ENCODE results near the gene LRMDA. TPM values are rescaled to one million over a fixed set of nuclear protein-coding genes. Genes with fewer than 3 reads are reported as not detected.

LRMDA gene
- total and polyA plus RNA-seq, 2 of the 13 experiments (the other 11 are each of a cell fraction or from before 2014, with no cell fraction given), result 13.4 to 22.0 TPM

- TF ChIP-seq ZNF646 (CRISPR knock-in tag; IDR thresholded peaks at IDR 0.05), result no peak
- no peak for TF ChIP-seq EHMT2 (IDR thresholded peaks at IDR 0.05; ENCODE audit: borderline replicate concordance, low read depth, low read length)
- TF ChIP-seq ZNF788 (CRISPR knock-in tag; IDR thresholded peaks at IDR 0.05; ENCODE audit: borderline replicate concordance), result peak; percentile 35; the same call in 1 of the 2 replicates
- no peak for TF ChIP-seq TFDP2 (CRISPR knock-in tag; IDR thresholded peaks at IDR 0.05)
- TF ChIP-seq YY1 (IDR thresholded peaks at IDR 0.05; ENCODE audit: insufficient read depth, insufficient replicate concordance, low read depth, low read length), result peak; percentile 26
- TF ChIP-seq BCL6 (CRISPR knock-in tag; IDR thresholded peaks at IDR 0.05), result peak; percentile 53; the same call in 1 of the 2 replicates
- peak; percentile 27; the same call in 1 of the 2 replicates for TF ChIP-seq RXRB (CRISPR knock-in tag; IDR thresholded peaks at IDR 0.05; ENCODE audit: borderline replicate concordance)
- TF ChIP-seq E2F2 (CRISPR knock-in tag; IDR thresholded peaks at IDR 0.05; ENCODE audit: borderline replicate concordance), result no peak
- TF ChIP-seq ZNF317 (CRISPR knock-in tag; IDR thresholded peaks at IDR 0.05), result no peak
- peak; percentile 43; the same call in 1 of the 2 replicates for TF ChIP-seq THAP11 (CRISPR knock-in tag; IDR thresholded peaks at IDR 0.05)
- TF ChIP-seq AGO1 (IDR thresholded peaks at IDR 0.05; ENCODE audit: low read depth, low read length, poor library complexity, severe bottlenecking), result no peak
- TF ChIP-seq NFKBIZ (CRISPR knock-in tag; IDR thresholded peaks at IDR 0.05), result no peak
- 0 out of 2 replicates have a peak, but pooled peaks have one; percentile 30 for TF ChIP-seq FOSL2 (CRISPR knock-in tag; IDR thresholded peaks at IDR 0.05)
- TF ChIP-seq ZNF296 (CRISPR knock-in tag; conservative IDR thresholded peaks at IDR 0.05), result no peak
- TF ChIP-seq TARDBP (CRISPR knock-in tag; IDR thresholded peaks at IDR 0.05), result peak; percentile 60
- TF ChIP-seq ZNF589 (CRISPR knock-in tag; conservative IDR thresholded peaks at IDR 0.05), result no peak
- TF ChIP-seq TAF1 (CRISPR knock-in tag; IDR thresholded peaks at IDR 0.05), result no peak
- TF ChIP-seq ATF2 (CRISPR knock-in tag; IDR thresholded peaks at IDR 0.05), result 0 out of 2 replicates have a peak, but pooled peaks have one; percentile 45
- 0 out of 2 replicates have a peak, but pooled peaks have one; percentile 34 for TF ChIP-seq MIXL1 (CRISPR knock-in tag; IDR thresholded peaks at IDR 0.05)
Observed at GRCh38 chr10:76086761-76087639, 655.6 kb downstream of the LRMDA start (continued).

Data from HepG2 (cell line).